GM19455 (cell line): Measurements from ENCODE around the gene SFMBT2.
"Not testable (repeated sequence)": the region's sequence is repeated elsewhere in the genome, so short reads cannot be mapped to it uniquely, and the experiment has no call there.

ENCODE experiments used
- ATAC-seq: cut with Tn5 transposase; IDR thresholded peaks from one replicate; pipeline ENCODE4 v1.9.1; 2021; ENCODE audit not compliant: unreplicated experiment

The SFMBT2 gene

DNA sequence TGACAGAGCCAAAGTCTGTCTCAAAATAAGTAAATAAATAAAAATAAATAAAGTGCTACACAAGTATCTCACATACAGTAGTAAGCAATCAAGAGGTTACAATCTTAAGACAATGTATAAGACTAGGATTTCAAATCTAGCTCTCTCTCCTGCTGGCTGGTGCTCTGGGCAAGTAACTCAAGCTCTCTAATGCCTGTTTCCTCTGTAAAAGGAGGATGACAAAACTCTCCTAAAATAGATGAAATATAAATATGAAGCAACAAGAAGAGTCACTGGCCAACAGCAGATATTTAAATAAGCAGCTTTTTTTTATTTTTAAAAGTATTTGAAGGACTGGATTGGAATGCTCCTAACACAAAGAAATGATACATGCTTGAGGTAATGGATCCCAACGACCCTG is 7.2 kb downstream of the SFMBT2 start:
- no peak for ATAC-seq

DNA sequence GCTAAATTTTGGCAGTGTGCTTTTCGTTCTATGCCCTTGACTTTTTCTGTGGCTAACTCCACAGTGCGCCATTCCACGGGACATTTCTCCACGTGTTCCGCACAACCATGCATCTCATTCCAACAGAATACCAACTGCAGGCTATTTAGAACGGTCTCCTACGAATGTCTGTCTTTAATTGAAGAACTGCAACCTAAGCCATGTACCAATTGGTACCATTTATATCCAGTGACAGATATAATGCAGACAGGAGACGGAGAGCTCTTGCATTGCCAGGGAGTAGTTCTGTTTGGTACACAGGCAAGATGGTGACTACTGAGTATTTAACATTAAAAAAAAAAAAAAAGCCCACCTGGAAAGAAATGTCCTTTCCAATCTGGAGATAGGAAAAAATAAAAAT is 9.1 kb downstream of the SFMBT2 start:
- ATAC-seq = no peak

GRCh38 chr10:7401156-7401555 is 9.7 kb downstream of the SFMBT2 start:
- ATAC-seq = no peak

GRCh38 chr10:7400068-7400715 is 10.6 kb downstream of the SFMBT2 start:
- no peak for ATAC-seq

GRCh38 chr10:7399533-7399932 is 11.3 kb downstream of the SFMBT2 start:
- ATAC-seq = no peak

- ATAC-seq = no peak
These were observed 13.5 kb downstream of the SFMBT2 start for GRCh38 chr10:7397049-7398035.

DNA sequence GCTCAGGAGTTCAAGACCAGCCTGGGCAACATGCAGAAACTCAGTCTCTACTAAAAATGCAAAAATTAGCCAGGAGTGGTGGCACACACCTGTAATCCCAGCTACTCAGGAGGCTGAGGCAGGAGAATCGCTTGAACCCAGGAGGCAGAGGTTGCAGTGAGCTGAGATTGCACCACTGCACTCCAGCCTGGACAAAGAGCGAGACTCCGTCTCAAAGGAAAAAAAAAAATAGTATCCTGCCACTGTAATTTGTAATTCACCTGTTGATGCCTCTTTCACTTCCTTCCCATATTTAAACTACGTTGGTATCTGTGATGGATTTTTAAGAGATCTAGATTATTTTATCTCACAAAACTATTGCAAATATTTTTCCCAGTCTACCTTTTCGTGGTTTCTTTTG is 18.5 kb downstream of the SFMBT2 start:
- ATAC-seq = not testable (repeated sequence)

DNA sequence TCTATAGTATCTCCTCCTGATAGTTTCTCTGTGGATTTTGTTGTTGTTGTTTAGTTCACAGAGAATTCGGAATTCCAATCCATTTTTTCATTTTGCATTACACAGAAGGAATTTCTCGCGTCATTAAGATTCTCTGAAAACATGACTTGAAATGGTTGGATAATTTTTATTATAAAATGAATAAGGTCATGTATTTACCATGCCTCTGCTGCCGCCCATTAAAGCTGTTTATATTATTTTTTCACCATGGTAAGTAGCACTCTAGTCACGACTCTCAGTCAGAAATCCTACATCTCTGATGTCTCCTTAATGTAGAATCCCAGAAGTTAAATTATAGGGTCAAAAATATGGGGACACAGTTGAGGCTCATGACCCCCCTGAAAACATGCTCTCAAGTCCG is 19.1 kb downstream of the SFMBT2 start:
- ATAC-seq = no peak

DNA sequence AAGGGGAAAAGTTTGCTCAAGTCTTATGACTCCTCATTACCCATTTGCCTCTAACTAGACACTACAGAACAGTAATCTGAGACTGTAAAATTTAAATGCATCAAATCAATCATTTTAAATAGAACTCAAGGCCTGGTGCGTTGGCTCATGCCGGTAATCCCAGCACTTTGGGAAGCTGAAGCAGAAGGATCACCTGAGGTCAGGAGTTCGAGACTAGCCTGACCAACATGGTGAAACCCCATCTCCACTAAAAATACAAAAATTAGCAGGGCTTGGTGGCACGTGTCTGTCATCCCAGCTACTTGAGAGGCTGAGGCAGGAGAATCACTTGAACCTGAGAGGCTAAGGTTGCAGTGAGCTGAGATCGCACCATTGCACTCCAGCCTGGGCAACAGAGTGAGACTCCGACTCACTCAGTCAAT is 20.1 kb downstream of the SFMBT2 start:
- ATAC-seq = not testable (repeated sequence)

DNA sequence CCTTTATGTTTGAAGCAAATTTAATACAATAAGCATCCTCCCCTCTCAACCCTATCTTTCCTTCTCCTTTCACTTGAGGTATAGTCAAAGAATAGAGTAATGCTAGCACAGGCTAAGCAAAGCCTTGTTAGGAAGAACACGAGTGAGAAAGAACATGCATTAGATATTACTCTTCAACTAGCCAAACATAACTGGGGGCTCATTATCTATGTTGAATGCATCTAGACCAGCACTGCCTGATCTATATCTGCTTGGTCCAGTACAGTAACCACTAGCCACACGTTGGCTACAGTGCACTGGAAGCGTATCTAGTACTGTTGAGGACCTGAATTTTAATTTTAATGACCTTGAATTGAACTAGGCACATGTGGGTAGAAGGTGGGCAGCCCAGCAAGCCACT is 21.0 kb downstream of the SFMBT2 start:
- no peak for ATAC-seq

DNA sequence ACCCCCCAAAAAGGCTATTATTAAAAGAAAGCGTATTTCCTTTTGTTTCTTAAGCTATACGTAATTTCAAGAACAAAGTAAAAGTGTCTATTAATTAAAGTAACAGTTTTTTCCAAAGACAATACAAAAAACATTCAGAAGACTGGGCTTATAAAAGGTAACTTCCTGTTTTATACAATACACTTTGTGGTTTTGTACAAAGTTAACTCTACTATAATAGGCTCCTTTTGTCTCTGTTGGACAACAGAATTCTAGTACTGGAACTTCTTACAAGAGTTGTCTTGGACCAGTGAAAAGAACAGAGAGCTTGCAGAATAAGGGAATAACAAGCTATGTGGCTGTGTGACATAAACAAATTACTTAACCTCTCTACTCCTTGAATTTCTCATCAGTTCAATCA is 21.5 kb downstream of the SFMBT2 start:
- ATAC-seq = no peak

DNA sequence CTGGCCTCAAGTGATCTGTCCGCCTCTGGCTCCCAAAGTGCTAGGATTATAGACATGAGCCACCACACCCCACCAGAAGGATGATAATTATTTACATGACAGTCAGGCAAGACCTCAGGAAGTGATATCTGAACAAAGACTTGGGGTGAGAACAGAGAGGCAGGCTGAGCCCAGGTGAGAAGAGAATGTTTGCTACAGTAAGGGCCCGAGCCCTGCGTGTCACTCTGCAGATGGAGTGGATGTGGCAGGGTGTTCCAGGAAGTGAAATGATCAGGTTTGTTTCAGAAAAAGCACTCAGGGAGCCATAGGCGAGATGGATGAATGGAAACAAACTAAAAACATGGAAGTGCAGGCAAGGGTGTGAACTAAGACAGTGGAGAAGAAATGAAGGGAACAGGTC is 22.2 kb downstream of the SFMBT2 start:
- ATAC-seq = no peak

DNA sequence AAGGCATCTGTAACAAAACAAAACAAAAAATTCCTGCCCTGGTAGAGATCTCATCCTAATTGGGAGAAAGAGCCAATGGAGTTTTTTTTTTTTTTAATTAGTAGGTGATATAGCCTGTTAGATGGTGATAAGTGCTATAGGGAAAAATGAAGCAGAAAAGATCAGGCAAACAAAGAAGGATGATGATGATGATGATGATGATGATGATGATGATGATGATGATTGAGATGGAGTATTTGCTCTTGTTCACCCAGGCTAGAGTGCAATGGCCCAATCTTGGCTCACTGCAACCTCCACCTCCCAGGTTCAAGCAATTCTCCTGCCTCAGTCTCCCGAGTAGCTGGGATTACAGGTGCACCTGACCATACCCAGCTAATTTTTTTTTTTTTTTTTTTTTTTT is 22.7 kb downstream of the SFMBT2 start:
- ATAC-seq = not testable (repeated sequence)

- no peak for ATAC-seq
These were observed 25.7 kb downstream of the SFMBT2 start for GRCh38 chr10:7385114-7385513.

DNA sequence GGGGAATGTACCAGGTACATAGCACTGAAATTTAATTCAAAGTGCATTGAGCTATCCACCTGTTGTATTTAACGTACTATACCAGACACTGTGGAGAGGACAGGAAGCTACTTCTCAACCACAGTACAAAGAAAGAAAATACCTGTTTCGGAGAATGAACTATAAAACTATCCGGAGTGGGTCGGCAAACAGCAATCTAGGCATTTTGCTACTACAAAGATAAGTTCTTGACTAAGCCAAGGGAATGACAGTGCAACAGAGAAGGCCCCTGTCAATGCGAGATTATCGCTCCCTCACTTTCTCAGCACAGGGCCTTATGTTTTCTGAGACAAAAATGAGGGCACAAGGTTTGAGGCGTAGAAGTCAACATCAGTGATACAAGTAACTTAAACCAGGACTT is 27.4 kb downstream of the SFMBT2 start:
- no peak for ATAC-seq

DNA sequence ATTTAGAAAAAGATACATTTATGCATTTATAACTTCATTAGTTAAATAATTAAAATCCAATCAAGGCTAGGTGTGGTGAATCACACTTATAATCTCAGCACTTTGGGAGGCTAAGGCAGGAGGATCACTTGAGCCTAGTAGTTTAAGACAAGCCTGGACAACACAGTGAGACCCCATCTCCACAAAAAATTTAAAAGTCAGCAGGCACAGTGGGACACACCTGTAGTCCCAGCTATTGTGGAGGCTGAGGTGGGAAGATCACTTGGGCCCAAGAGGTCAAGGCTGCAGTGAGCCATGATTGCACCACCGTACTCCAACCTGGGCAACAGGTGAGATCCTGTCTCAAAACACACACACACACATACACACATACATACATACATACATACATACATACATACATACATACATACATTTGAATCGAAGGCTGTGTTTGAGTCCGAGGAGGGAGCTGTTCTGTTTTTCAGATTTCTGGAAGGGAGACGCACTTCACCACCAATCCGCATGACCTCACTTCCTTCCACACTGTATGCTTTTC is 30.1 kb downstream of the SFMBT2 start:
- no peak for ATAC-seq

- no peak for ATAC-seq
These were observed 32.0 kb downstream of the SFMBT2 start for GRCh38 chr10:7378602-7379403.

DNA sequence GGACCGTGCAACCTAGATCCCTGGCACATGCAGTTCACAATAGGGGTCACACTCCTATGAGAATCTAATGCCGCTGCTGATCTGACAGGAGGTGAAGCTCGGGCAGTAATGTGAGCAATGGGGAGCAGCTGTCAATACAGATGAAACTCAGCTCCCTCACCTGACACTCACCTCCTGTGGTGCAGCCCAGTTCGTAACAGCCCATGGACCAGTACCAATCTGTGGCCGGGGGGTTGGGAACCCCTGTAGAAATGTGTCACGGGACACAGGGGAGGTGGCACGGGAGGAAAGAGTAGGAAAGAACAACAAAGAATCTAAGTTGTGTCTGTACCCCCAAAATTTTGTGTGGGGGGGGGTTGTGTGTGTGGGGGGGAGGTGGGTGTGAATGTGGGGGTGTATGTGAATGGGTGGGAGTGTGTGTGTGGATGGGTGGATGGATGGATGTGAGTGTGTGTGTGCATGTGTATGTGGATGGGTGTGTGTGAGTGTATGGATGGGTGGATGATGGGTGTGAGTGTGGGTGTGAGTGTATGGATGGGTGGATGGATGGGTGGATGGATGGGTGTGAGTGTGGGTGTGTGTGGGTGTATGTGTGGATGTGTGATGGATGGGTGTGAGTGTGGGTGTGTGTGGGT is 33.1 kb downstream of the SFMBT2 start:
- no peak for ATAC-seq

GRCh38 chr10:7374795-7375194 is 36.0 kb downstream of the SFMBT2 start:
- no peak for ATAC-seq

DNA sequence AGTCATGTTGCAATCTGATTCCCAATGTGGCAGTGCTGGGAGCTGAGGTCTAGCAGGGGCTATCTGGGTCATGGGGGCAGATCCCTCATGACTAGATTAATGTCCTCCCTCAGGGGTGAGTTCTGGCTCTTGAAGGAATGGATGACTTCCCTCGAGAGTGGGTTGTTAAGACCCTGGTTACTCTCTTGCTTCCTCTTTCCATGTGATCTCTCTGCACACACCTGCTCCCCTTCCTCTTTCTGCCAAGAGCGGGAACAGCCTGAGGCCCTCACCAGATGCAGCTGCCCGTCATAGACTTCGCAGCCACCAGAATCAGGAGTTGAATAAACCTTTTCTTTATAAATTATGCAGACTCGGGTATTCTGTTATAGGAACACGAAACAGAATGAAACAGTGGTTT is 37.8 kb downstream of the SFMBT2 start:
- ATAC-seq = no peak

- ATAC-seq = no peak
These were observed 38.3 kb downstream of the SFMBT2 start for GRCh38 chr10:7372504-7372903.
